GM19193 (cell line): ENCODE data around the gene KIAA0513.
A peak's percentile ranks its signal among the peaks of the same experiment; 100 is the strongest.

Experiments used
- POLR2A ChIP-seq: IDR thresholded peaks from 4 replicates; pipeline ENCODE4 v1.6.1; 2011; ENCODE audit not compliant: insufficient read depth, insufficient read length; ENCODE audit errors: extremely low read depth

Gene KIAA0513, protein sequence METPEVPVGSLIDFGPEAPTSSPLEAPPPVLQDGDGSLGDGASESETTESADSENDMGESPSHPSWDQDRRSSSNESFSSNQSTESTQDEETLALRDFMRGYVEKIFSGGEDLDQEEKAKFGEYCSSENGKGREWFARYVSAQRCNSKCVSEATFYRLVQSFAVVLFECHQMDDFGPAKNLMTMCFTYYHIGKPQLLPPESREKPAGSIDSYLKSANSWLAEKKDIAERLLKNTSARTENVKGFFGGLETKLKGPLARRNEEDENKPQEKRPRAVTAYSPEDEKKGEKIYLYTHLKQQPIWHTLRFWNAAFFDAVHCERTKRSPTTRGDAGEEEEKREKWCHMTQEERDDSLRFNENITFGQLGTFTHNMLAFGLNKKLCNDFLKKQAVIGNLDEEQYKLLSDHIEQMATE

DNA sequence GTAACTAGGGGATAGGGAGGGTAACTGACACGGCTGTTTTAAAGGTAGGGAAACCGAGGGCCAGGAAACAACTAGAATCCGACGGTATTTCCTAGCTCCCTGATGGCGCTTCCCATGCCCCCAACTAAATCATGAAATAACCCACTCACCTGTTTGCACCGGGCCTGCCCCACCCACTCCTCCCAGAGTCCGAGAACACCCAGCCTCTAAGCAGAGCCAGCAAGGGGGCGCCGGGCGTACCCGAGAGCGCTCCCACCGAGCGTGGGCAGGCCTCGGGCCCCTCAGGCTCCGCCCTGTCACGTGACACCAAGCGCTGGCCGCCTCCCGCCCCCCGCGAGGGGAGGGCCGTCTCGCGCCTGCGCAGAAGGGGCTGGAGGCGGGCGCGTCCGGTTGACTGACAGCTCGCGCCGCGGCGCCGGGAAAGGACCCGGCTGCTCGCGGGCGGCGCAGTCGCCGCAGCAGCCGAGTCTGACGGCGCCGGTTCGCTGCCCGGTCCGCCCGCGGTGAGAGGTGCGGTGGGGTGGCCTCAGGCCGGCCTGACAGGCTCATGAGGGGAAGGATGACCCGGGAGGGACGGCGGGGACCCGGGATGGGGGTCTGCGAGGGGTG, at the start of gene KIAA0513:
TSS of gene KIAA0513 (plus strand) at position 447 of the 609 bp plus-strand sequence. CDS start 39,277 bp downstream, outside the sequence.
- peak; percentile 86 for TF ChIP-seq POLR2A

DNA sequence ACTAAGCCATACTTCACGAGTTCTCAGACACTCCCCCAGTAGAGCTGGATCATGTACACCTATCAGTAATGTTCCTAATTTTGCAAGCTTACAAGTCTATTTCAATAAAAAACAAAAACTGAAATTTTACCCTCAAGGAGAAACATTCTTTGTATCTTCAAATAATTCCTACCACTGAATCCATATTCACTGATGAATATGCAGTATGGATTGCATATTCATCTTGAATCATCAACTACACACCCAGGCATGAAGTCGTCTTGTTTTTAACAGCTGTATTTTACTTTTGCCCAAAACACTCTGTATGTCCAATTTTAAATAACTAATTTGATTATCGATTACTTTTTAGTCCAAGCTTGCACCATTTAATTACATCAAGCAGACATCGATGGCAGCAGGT, 48.1 kb upstream of the KIAA0513 start:
- no peak for TF ChIP-seq POLR2A

DNA sequence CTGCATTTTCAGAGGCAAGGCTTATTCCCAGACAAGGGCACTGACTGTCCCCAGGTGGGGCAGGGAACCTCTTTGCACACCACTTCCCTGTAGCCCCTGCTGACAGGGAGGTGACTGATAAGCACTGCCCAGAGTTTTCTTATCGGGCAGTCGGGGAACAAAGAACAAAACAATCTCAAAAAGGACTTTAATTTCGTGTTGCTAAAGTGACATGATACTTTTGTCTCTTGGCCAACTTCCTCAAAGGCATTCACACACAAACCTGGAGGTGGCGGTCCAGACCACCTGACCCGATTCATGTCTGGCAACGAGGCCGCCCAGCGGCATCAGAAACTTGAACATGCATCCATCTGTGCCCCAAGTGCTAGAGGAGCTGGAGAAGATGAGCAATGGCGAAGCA, 45.2 kb upstream of the KIAA0513 start:
- no peak for TF ChIP-seq POLR2A

DNA sequence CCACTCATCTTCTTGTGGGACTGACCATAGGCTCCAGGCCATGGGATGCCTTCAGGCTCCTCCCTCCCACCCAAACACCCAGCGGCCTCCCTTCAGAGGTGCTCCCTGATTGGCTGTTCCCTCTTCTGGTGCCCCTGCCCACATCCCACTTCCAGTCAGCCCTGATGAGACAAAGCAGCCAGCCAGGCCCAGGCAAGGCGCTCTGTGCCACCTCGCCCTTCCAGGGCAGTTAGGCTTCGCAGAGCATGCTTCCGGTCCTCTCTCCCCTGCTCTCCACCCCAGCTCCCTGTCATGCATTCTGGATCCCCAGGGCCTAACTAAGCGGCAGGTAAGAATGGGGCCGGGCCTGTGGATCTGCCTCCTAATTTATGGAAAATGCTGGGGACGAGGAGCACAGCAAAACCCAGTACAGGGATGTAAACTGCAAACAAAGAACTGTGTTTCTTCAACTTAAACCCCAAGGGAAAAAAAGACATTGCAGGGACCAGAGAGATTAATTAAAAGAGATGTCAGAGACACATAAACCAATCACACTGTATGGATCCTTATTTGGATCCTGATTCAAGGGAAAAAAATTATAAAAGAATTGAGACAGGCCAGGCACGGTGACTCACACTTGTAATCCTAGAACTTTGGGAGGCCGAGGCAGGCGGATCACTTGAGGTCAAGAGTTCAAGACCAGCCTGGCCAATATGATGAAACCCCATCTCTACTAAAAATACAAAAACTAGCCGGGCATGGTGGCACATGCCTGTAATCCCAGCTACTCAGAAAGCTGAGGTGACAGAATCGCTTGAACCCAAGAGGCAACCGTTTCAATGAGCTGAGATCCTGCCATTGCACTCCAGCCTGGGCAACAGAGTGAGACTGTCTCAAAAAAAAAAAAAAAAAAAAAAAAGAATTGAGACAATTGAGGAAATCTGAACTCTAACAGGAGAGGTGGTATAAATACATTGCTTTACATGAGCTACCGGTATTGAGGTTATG, 42.2 kb upstream of the KIAA0513 start:
- no peak for TF ChIP-seq POLR2A

DNA sequence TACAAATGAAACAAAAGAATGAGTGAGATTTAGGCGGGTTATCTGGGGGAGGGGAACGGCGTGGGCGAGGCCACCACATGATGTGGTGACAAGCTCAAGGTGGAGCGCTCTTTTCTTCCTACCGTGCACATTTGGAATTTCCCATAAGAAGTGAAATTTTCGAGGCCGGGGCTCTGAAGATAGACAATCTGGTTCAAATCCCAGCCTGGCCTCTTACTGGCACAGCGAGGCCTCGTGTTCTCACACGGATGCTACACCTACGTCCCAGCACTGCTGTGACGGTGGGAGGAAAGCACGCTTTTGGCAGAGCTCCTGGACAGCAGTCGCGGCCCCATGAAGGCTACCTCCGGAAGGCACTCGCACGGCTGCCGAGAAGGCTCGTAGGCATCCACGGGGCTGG, 41.5 kb upstream of the KIAA0513 start:
- TF ChIP-seq POLR2A, result no peak

DNA sequence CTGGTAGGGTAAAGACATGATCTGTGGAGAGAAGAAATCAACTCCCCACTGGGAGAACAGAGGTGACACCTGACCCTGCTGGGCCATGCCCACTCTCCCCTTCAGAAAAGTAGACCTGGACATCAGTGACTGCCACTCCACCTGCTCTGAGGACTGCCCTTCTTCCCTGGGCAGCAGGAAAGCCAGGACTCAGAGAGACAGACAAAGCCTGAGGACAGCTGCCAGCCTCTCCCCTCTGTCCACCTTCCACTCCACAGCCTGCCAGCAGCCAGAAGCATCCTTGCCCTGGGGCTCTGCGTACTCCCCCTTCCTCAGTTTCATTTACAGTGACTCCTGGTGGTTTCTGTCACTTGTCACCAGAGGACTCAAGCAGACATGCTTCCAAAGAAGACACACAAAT, 40.7 kb upstream of the KIAA0513 start:
- no peak for TF ChIP-seq POLR2A

DNA sequence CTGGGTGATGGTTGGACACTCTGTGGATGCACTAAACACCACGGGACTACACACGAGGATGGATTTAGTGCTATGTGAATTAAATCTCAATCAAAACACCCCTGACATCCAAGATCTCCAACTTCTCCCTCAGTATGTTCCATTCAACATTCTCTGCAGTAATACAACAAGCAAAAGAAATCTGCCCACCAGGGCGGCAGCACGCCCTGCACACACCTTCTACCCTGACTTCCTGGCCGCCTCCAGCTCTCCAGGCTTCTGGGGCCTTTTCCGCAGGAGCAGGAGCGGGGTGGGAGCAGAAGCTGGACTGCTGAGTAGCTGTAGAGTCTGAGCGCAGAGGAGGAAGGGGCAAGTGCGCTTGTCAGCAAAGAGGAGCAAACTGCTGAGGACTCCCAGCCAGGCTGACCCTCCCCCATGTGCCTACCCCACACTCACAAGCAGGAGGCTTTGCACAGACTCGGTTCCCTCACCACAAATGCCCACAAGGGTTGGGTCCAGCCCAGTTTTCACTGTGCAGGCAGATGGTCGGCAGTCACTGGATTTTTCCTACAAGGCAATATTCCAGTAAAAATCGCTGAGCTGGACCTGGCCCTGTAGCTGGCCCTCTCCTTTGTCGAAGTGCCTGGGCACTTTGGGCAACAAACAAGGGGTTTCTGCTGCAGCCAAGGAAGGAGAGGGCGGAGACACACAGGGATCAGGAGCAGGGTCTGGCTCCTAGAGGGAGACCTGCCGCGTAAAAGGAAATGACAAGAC, 39.1 kb upstream of the KIAA0513 start:
- TF ChIP-seq POLR2A, result no peak

DNA sequence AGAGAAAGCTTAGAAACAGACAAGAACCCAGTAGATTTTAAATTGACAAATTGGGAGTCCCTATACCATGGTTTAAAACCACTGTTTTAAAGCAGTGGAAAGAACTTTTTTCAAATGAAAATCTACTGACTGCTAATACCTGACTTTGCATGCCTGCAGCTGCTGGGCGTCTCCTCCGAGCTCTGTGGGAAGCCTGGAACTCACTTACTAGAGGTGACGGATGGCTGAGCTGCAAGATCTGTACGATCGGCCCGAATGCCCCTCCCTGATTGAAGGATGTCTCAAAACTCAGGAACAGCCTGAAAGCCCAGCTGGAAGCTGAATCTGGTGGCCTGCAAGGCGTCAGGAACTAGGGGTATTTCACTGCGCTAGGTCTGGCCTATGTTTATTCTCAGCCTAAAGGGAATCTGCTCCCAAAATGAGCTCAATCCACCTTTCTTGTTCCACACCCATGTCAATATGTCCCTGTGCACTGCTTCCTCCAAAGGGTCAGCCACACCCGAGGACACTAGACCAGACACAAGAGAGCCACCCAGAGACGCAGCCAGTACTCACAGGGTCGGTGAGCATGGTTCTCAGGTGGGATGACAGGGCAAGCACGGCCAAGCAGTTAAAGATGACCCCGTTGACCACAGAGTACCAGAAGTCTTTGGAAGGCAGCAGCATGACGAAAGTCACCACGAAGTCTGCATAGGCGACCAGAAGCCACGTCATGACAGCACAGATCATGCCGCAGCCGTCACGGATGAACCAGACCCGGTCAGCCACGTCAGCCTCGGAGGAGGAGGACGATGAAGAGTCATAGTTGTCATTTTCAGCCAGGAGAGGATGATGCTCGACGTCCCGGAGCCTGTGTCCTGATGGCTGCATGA, 37.6 kb upstream of the KIAA0513 start:
- no peak for TF ChIP-seq POLR2A

DNA sequence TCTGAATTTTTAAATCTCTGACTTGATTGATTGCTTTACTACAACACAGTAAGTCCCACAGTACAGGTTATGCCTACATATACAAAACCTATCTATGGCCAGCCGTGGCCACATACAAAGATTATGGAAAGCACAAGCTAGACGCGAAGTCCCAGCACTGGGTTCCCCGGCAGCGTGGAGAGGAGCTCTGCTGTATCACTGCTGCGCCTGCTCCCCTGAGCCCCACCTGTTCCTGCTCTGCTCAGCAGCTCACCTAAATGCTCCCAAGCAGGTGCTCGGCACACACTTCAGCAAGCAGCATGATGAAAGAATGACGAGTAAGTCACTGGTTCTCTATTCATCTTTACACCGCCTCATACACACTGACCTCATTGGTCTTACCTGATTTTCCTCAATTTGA, 36.8 kb upstream of the KIAA0513 start:
- TF ChIP-seq POLR2A, result no peak

DNA sequence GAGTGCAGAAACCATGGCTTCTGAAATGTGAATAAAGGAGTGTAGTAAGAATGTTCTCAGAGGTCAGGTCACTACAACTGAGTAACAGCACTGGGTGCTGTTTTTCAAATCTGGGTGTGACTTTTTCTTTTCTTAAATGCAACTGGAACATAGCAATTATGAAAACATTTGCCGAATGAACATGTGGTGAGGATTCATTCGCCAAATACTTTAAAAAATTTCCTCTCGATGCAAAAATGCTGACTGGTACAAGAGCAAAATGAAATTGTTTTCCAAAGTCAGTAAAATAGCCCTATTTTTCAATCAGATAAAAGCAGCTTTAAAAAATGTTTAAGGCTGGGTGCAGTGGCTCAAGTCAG, 34.9 kb upstream of the KIAA0513 start:
- no peak for TF ChIP-seq POLR2A

DNA sequence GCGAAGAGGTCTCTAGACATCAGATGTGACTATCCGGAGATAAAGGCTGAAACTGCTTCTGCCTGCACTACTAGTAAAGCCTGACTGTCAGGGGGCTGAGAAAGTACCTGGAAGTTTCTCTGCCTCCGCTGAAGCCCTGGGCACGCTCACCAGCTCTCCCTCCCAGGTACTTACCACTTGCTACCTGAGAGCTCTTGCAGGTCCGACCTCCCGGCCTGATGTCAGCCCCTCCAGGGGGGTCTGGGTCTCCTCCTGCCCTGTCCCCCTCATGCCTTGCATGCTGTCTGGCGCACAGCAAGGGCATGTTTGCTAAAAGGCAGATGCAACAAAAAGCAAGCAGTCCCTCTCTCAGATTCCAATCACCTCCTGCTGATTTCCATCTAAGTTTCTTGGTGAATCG, 33.7 kb upstream of the KIAA0513 start:
- TF ChIP-seq POLR2A, result no peak

DNA sequence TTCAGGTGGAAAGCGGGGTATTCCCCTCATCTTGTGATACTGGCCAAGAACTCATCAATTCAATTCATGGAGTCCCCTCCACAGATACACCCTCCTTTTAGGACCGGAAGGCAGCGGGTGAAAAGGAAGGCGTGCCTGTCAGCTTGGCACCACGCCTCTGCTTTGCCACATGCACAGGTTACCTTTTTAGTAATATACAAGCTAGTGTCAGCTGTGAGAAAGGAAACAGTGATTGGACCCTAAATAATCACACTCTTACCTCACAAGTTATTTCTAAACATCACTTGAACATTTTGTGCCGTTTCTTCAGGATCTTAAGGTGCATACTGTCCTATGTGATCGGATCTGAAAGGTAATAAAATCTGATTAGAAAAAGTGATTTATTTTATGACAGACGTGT, 31.9 kb upstream of the KIAA0513 start:
- TF ChIP-seq POLR2A, result no peak

DNA sequence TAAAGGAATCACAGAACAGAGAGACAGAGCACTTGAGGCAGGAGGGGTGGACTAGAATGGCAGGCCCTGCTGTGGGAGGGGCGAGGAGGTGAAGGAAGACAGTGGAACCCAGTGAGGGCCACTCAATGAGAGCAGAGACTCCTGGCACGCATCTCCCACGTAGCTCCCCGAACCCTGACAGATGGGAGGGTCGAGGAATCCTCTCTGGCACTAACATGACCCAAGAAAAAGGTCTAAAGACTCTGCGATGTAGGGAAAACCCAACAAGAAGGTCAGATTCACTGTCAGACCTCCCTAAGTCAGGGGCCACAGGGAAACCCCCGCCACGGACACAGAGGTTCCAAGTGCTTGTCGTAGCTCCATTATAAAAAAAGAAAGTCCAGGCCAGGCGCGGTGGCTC, 31.2 kb upstream of the KIAA0513 start:
- TF ChIP-seq POLR2A, result no peak

DNA sequence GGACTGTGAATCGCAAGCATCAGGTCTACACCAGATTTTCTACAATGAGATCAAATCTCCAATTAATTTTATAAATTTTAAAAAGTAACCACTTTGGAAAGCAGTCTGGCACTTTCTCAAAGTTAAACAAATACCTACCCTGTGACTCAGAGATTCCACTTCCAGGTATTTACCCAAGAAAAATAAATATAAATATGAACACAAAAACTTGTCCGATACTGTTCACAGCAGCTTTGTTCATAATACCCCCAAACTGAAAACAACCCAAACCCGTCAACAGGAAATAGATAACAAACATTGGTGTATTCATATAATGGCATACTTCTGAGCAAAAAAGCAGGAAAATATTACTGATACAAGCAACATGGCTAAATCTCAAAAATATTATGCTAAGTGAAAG, 28.4 kb upstream of the KIAA0513 start:
- TF ChIP-seq POLR2A, result no peak
